Measurements from ENCODE around the gene ANKRD6. TPM values are rescaled to one million over a fixed set of nuclear protein-coding genes. Genes with fewer than 3 reads are reported as not detected.

The ANKRD6 gene
- total RNA-seq, 5 donors from 2014 or later (not counting 1 experiment from before 2014, with no cell fraction given) = 3.0 to 8.4 (median 5.3) TPM

DNA sequence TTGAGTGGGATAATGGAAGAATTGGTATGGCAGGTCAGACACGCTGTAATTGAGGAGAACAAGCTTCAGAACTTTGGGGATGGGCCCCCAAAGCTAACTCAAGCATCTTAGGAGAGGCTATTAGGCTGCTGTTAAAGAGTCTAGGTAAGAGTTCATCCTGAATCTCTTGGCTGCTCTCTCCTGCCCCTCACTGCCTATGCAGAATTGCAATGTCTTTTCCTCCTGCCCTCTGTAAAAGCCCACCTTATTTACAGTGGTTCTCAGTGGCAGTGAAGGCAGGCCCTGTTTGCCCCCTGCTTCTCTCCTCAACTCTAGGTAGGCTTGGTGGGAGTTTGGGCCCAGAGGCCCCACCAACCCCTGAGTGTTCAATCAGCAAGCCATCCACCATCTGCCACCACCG lies 150.6 kb downstream of the ANKRD6 start:
- no peaks in the 10 kb centered on the region for H3K4me1 ChIP-seq (ENCODE audit: control insufficient read depth in 1 of 2, extremely low read depth in 1 of 2, insufficient read depth in 2 of 2, low read length in 2 of 2)
- H3K9me3 ChIP-seq = no peaks in the 10 kb centered on the region
- Mint-ChIP-seq H3K27me3 (no peaks in the 10 kb centered on the region), H3K27ac (no peak overlapping the region), H3K4me1 (no peaks in the 10 kb centered on the region), H3K36me3 (no peaks in the 10 kb centered on the region), H3K4me3 (no peak overlapping the region), H3K9me3 (no peaks in the 10 kb centered on the region)
- ChIA-PET CTCF (no interaction called here), POLR2A (no interaction called here)
- H3K4me3 ChIP-seq (ENCODE audit: control insufficient read depth in 1 of 2, extremely low read depth in 1 of 2, low read length in 1 of 2) = no peak overlapping the region
- H3K27me3 ChIP-seq (replicated peaks in 1 of 2; ENCODE audit: control insufficient read depth in 2 of 2, extremely low read depth in 1 of 2, insufficient read depth in 2 of 2, low read length in 1 of 2) = peaks cover 0 to 2% of the 10 kb centered on the region in 2 experiments
- DNase-seq (no peak), ATAC-seq (replicated peaks in 1 of 4) (no peak)
- whole genome bisulfite sequencing (ENCODE audit: insufficient coverage) = no CpG with 5 or more reads among the region's 2 CpGs
- H3K36me3 ChIP-seq (ENCODE audit: control insufficient read depth in 2 of 2, extremely low read depth in 1 of 2, insufficient read depth in 1 of 2, low read length in 1 of 2) = no peaks in the 10 kb centered on the region
- no peak overlapping the region for H3K27ac ChIP-seq (ENCODE audit: low read length)

DNA sequence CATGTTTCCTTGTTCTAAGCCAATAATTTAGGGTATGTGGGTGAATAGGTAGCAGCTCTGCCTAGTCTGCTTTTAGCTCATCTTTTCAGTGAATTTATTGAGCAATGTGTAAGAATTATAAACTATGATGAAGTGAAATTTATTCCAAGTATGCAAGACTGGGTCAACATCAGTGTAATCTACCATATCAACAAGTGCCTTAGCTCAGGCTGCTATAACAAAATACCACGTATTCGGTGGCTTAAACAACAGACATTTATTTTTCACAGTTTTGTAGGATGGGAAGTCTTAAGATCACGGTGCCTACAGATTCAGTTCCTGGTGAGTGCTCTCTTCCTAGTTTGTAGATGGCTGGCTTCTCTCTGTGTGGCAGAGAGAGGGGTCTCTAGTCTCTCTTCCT lies 151.6 kb downstream of the ANKRD6 start:
- no peak overlapping the region for H3K27ac Mint-ChIP-seq
- no peaks in the 10 kb centered on the region for H3K9me3 Mint-ChIP-seq
- ChIA-PET CTCF (no interaction called here), POLR2A (no interaction called here)
- no peaks in the 10 kb centered on the region for H3K36me3 ChIP-seq (ENCODE audit: control insufficient read depth in 2 of 2, extremely low read depth in 1 of 2, insufficient read depth in 1 of 2, low read length in 1 of 2)
- DNase-seq = no peak
- no peak overlapping the region for H3K4me3 Mint-ChIP-seq
- H3K4me1 Mint-ChIP-seq = no peaks in the 10 kb centered on the region
- no peaks in the 10 kb centered on the region for H3K9me3 ChIP-seq
- no peak for ATAC-seq (replicated peaks in 1 of 4)
- H3K36me3 Mint-ChIP-seq = no peaks in the 10 kb centered on the region
- H3K27me3 Mint-ChIP-seq = no peaks in the 10 kb centered on the region
- H3K4me1 ChIP-seq (ENCODE audit: control insufficient read depth in 1 of 2, extremely low read depth in 1 of 2, insufficient read depth in 2 of 2, low read length in 2 of 2) = no peaks in the 10 kb centered on the region
- peaks cover 0 to 2% of the 10 kb centered on the region in 2 experiments for H3K27me3 ChIP-seq (replicated peaks in 1 of 2; ENCODE audit: control insufficient read depth in 2 of 2, extremely low read depth in 1 of 2, insufficient read depth in 2 of 2, low read length in 1 of 2)
- no peak overlapping the region for H3K27ac ChIP-seq (ENCODE audit: low read length)
- no CpG with 5 or more reads among the region's 3 CpGs for WGBS (ENCODE audit: insufficient coverage)
- no peak overlapping the region for H3K4me3 ChIP-seq (ENCODE audit: control insufficient read depth in 1 of 2, extremely low read depth in 1 of 2, low read length in 1 of 2)

DNA sequence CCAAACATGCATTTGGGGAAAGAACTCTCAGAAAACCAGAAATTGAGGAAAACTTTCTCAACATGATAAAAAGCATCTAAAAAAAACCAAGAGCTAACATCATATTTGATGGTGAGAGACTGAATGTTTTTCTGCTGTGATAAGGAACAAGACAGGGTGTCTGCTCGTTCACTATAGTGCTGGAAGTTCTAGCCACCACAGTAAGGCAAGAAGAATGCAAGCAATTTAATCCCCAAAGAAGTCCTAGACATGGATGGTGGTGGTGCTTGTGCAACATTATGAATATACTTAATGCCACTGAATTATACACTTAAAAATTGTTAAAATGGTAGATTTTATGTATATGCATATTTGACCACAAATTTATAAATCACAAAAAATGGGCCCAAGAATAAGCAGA lies 152.2 kb downstream of the ANKRD6 start:
- Mint-ChIP-seq H3K4me1 (no peaks in the 10 kb centered on the region), H3K27me3 (no peaks in the 10 kb centered on the region), H3K9me3 (no peaks in the 10 kb centered on the region), H3K36me3 (no peaks in the 10 kb centered on the region), H3K27ac (no peak overlapping the region), H3K4me3 (no peak overlapping the region)
- Histone ChIP-seq H3K9me3 (no peaks in the 10 kb centered on the region), H3K4me3 (ENCODE audit: control insufficient read depth in 1 of 2, extremely low read depth in 1 of 2, low read length in 1 of 2) (no peak overlapping the region), H3K27ac (ENCODE audit: low read length) (no peak overlapping the region), H3K4me1 (ENCODE audit: control insufficient read depth in 1 of 2, extremely low read depth in 1 of 2, insufficient read depth in 2 of 2, low read length in 2 of 2) (no peaks in the 10 kb centered on the region), H3K27me3 (replicated peaks in 1 of 2; ENCODE audit: control insufficient read depth in 2 of 2, extremely low read depth in 1 of 2, insufficient read depth in 2 of 2, low read length in 1 of 2) (peaks cover 0 to 2% of the 10 kb centered on the region in 2 experiments), H3K36me3 (ENCODE audit: control insufficient read depth in 2 of 2, extremely low read depth in 1 of 2, insufficient read depth in 1 of 2, low read length in 1 of 2) (no peaks in the 10 kb centered on the region)
- no CpG with 5 or more reads among the region's 1 CpG for WGBS (ENCODE audit: insufficient coverage)
- ChIA-PET POLR2A (no interaction called here), CTCF (no interaction called here)
- ATAC-seq (replicated peaks in 1 of 4) (no peak), DNase-seq (no peak)

DNA sequence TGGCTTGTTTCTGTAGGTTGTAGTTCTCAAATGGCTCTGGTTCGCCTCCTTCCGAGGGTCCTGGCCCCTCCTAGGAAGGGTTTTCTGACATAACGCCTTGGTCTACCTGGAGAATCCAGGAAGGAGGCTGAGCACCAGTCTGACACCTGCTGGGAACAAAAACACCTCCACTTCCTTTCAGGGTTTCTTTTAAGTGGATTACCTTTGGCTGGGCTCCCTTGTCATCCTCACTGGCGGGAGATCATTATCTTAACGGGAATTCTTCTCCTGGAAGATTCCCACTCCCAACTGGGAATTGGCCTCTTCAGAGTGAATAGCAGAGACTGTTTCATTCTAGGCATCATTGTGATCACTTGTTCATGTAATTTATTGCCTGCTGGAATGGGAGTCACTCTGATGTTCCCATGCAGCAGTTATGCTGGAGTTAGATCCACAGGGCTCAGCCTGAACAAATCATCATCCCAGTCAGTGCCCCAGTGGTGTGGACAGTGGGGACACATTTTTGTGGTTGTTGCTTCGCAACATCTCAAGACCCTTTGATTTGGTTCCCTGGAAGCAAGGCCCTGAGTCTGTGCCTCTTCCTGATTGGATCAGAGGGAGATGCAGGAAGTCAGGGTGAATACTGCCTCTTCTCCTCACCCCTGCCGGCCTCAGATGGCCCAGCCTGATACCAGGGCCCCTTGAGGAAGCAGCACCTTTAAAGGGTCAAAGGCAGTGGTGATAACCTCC lies 156.5 kb downstream of the ANKRD6 start:
- no peak overlapping the region for H3K27ac Mint-ChIP-seq
- no peak for ATAC-seq (replicated peaks in 1 of 4)
- CTCF ChIA-PET = no interaction called here

DNA sequence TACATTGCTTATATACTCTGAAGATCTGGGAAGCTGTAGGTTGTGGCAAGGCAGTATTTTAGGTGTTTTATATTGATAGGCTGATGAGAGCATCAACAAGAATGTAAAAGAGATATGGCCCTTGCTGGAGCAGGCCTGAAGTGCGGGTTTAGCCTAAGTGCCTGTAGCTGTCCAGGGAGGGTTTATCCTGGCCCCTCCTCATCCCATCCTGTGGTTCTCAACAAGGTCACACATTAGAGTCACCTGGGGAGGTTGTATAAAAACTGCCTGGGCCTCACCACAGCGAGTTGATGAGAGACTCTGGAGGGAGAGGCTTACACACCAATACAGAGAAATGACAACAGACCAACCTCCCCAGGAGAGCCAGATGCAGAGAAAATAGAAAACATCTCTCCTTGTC lies 157.2 kb downstream of the ANKRD6 start:
- no peaks in the 10 kb centered on the region for H3K36me3 Mint-ChIP-seq
- CTCF ChIA-PET = no interaction called here
- POLR2A ChIA-PET = no interaction called here
- H3K4me3 Mint-ChIP-seq = no peak overlapping the region
- DNase-seq = no peak
- no CpG with 5 or more reads among the region's 2 CpGs for WGBS (ENCODE audit: insufficient coverage)
- no peaks in the 10 kb centered on the region for H3K9me3 Mint-ChIP-seq
- H3K27me3 Mint-ChIP-seq = no peaks in the 10 kb centered on the region
- Histone ChIP-seq H3K4me1 (ENCODE audit: control insufficient read depth in 1 of 2, extremely low read depth in 1 of 2, insufficient read depth in 2 of 2, low read length in 2 of 2) (no peaks in the 10 kb centered on the region), H3K9me3 (no peaks in the 10 kb centered on the region), H3K4me3 (ENCODE audit: control insufficient read depth in 1 of 2, extremely low read depth in 1 of 2, low read length in 1 of 2) (no peak overlapping the region), H3K27ac (ENCODE audit: low read length) (no peak overlapping the region), H3K36me3 (ENCODE audit: control insufficient read depth in 2 of 2, extremely low read depth in 1 of 2, insufficient read depth in 1 of 2, low read length in 1 of 2) (no peaks in the 10 kb centered on the region), H3K27me3 (replicated peaks in 1 of 2; ENCODE audit: control insufficient read depth in 2 of 2, extremely low read depth in 1 of 2, insufficient read depth in 2 of 2, low read length in 1 of 2) (peaks cover 0 to 2% of the 10 kb centered on the region in 2 experiments)
- H3K4me1 Mint-ChIP-seq = peaks cover 0 to under 1% (median 0%) of the 10 kb centered on the region in 3 donors
- H3K27ac Mint-ChIP-seq = no peak overlapping the region
- no peak for ATAC-seq (replicated peaks in 1 of 4)

More for the DNA sequence above, 156.5 kb downstream of the ANKRD6 start:
- H3K4me1 Mint-ChIP-seq = no peaks in the 10 kb centered on the region
- WGBS (ENCODE audit: insufficient coverage) = 73% methylated on average over 2 of the region's 7 CpGs
- H3K27me3 ChIP-seq (replicated peaks in 1 of 2; ENCODE audit: control insufficient read depth in 2 of 2, extremely low read depth in 1 of 2, insufficient read depth in 2 of 2, low read length in 1 of 2) = peaks cover 0 to 2% of the 10 kb centered on the region in 2 experiments
- H3K9me3 Mint-ChIP-seq = no peaks in the 10 kb centered on the region
- H3K4me1 ChIP-seq (ENCODE audit: control insufficient read depth in 1 of 2, extremely low read depth in 1 of 2, insufficient read depth in 2 of 2, low read length in 2 of 2) = no peaks in the 10 kb centered on the region
- POLR2A ChIA-PET = no interaction called here
- no peak for DNase-seq
- no peaks in the 10 kb centered on the region for H3K36me3 ChIP-seq (ENCODE audit: control insufficient read depth in 2 of 2, extremely low read depth in 1 of 2, insufficient read depth in 1 of 2, low read length in 1 of 2)
- H3K4me3 ChIP-seq (ENCODE audit: control insufficient read depth in 1 of 2, extremely low read depth in 1 of 2, low read length in 1 of 2) = no peak overlapping the region
- H3K27me3 Mint-ChIP-seq = no peaks in the 10 kb centered on the region
- H3K27ac ChIP-seq (ENCODE audit: low read length) = no peak overlapping the region
- no peak overlapping the region for H3K4me3 Mint-ChIP-seq
- no peaks in the 10 kb centered on the region for H3K9me3 ChIP-seq
- H3K36me3 Mint-ChIP-seq = no peaks in the 10 kb centered on the region

DNA sequence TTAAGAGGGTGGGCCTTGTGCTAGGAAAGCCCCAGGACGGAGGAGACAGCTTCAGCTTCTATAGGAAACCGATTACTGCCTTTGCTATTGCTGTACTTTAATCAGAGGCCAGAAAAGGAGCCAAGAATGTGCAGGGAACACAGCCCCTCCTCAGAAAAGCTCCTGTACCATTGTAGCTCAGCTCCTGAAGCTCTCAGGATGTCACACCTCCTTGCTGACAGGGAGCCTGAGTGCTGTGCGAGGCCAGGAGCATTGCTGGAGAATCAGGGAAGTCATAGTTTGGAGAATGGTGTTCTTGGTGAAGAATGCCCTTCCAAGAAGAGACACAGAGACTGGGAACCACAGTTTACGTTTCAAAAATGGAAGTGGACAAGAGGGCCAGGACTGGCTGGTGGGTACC lies 158.8 kb downstream of the ANKRD6 start:
- Mint-ChIP-seq H3K9me3 (no peaks in the 10 kb centered on the region), H3K4me1 (peaks cover 14 to 16% (median 14%) of the 10 kb centered on the region in 3 donors), H3K27me3 (no peaks in the 10 kb centered on the region), H3K36me3 (peaks cover 3% of the 10 kb centered on the region), H3K4me3 (no peak overlapping the region), H3K27ac (no peak overlapping the region)
- peaks cover 0 to 2% of the 10 kb centered on the region in 2 experiments for H3K27me3 ChIP-seq (replicated peaks in 1 of 2; ENCODE audit: control insufficient read depth in 2 of 2, extremely low read depth in 1 of 2, insufficient read depth in 2 of 2, low read length in 1 of 2)
- H3K4me1 ChIP-seq (ENCODE audit: control insufficient read depth in 1 of 2, extremely low read depth in 1 of 2, insufficient read depth in 2 of 2, low read length in 2 of 2) = peaks cover 0 to 5% of the 10 kb centered on the region in 2 experiments
- no peak overlapping the region for H3K27ac ChIP-seq (ENCODE audit: low read length)
- ChIA-PET CTCF (no interaction called here), POLR2A (no interaction called here)
- H3K4me3 ChIP-seq (ENCODE audit: control insufficient read depth in 1 of 2, extremely low read depth in 1 of 2, low read length in 1 of 2) = no peak overlapping the region
- no peaks in the 10 kb centered on the region for H3K9me3 ChIP-seq
- WGBS (ENCODE audit: insufficient coverage) = 83% methylated on average over 4 of the region's 4 CpGs
- H3K36me3 ChIP-seq (ENCODE audit: control insufficient read depth in 2 of 2, extremely low read depth in 1 of 2, insufficient read depth in 1 of 2, low read length in 1 of 2) = no peaks in the 10 kb centered on the region
- ATAC-seq (replicated peaks in 1 of 4) (no peak), DNase-seq (no peak)
